GM21447 (cell line): Measurements from ENCODE around the gene VWF.

ENCODE experiments used
- ATAC-seq: cut with Tn5 transposase; IDR thresholded peaks from one replicate; pipeline ENCODE4 v1.9.1; 2021; ENCODE audit not compliant: unreplicated experiment

Gene VWF

DNA sequence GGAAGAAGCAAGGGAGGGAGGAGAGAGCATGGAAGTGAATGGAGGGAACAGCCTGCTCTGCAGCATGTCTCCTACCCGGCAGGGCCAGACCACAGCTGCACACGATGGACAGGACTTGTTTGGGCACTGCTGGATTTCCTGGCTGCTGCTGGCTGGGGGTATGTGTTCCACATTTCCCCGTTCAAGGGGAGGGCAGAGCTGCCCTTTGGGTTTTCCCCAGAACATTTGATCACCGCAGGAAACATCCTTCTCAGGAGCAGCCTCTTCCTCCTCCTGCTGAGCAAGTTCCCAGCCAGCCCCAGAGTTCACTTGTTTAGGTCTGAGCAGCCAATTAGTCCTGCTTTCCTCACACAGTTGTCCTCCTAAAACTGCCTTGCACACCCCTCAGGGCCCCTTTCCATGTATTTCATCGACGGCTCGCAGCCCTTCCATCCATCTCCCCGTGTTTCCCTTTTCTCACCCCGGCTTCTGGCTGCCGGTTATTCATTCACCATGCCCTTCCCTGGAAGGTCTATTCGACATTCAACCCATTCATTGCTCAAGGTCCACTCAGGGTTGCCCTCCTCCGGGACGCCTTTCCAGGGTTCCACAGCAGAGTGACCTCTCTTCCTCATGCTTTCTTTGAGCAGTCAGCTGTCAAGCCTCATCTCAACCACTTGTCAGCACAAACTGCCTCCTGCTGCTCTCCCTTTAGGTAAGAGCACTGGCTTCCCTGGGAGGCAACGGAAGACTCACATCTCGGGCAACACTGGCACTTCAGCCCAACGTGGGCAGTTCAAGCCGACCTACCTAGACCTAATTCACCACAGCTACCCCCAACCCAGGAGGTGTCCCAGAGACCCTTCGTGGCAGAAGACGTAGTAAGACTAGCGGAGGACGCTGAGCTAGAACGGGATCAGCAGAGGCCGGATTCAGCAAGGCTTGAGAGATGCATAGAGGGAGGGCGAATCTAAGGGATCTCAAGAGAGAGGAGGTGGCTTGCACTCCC lies 159.3 kb downstream of the VWF start:
- ATAC-seq: no peak

DNA sequence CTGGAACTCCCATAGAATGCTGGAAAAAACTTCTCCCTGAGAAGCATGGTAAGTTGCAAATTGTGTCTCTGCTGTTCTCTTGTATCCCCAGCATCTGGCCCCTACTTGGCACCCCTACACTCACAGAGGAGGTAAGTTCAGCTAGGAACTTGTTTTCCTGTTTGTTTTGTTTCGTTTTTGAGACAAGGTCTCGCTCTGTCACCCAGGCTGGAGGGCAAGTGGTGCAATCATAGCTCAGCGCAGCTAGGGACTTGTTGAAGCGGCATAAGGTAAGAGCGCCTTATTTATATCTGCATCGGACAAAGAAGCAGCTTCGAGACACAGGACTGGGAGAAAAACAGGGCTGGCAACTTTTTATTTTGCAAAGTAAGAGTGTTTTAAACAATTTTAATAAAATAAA lies 161.0 kb downstream of the VWF start:
- ATAC-seq: no peak

DNA sequence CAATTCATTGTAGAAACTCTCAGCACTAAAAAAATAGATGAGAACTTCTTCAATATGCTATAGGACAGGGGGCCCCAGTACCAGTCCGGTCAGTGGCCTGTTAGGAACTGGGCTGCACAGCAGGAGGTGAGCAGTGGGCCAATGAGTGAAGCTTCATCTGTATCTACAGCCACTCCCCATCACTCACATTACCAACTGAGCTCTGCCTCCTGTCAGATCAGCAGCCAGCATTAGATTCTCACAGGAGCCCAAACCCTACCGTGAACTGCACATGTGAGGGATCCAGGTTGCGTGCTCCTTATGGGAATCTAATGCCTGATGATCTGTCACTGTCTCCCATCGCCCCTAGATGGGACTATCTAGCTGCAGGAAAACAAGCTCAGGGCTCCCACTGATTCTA lies 163.7 kb downstream of the VWF start:
- ATAC-seq: no peak

DNA sequence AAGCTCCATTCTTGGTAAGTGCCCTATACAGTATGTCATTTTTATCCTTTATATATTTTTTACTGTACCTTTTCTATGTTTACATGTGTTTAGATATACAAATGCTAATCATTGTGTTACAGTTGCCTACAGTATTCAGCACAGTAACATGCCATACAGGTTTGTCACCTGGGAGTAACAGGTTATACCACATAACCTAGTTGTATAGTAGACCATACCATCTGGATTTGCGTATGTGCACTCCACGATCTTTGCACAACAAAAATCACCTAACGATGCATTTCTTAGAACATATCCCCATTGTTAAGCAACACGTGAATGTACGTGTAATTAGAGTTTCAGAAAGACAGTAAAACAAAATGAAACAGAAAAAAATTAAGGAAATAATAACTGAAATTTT lies 167.5 kb downstream of the VWF start:
- ATAC-seq: no peak

DNA sequence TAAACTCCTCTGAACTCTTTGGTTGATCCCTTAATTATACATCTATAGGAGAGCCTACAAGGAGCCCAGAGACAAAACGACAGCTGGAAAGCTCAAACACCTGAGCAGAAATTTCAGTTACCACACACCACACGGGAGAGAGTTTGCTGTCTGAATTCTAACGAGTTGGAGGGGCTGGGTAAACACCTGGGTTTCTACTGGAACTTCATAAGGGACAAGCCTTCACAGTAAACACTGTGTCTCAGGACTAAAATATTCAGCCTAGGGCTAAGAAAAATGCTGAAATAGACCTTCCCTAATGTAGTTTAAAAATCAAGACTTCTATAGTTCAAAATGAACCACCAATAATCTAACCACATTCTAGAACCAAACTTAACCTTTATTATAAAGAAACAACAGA lies 169.8 kb downstream of the VWF start:
- ATAC-seq: no peak

DNA sequence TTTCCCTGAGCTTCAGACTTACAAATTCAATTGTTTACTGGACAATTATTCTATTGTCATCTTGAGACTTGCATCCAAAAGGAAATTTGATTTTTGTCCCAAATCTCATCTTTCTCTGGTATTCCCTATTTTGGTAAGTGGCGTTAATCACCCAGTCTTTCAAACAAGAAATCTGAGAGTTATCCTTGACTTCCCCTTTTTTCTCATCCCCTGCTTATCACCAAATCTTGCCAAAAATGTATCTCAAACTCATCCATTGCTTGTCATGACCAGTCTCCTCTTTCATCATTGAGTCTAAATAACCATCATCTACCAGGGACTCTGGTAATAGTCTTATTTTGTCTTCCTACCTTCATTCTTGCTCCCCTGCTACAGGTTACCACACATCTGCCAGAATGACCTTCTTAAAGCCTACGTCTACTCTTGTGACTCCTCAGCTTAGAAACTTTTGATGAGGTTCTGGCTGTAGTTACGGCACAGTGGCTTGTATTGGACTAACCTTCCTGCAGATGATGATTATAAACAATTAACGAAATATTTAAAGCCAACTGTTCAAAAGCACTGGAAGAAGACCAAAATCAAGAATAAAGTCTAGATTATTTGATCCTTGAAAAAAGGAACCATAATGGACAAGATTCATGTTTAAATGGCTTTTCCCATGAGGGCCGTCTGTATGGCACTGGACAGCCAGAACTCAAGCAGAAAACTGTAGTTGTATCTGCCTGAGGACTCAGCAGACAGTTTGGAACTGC lies 170.5 kb downstream of the VWF start:
- ATAC-seq: no peak

DNA sequence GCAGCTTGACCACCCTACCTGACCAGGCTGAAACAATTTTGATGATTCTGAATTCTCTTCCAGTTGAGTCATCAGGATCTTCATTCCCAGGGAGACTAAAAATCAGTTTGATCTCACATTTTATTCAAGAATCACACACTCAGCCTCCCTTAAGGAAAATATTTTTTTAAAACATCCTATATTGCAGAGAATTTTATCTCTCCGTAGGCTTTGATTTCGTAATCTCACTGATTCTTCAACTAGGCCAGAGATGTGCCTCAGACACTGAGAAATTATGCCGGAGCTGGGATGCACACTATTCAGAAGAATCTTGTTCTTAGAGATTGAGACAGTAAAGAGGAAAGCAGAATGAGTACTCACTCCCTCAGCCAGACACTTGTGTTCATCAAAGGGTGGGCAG lies 172.4 kb downstream of the VWF start:
- ATAC-seq: no peak

DNA sequence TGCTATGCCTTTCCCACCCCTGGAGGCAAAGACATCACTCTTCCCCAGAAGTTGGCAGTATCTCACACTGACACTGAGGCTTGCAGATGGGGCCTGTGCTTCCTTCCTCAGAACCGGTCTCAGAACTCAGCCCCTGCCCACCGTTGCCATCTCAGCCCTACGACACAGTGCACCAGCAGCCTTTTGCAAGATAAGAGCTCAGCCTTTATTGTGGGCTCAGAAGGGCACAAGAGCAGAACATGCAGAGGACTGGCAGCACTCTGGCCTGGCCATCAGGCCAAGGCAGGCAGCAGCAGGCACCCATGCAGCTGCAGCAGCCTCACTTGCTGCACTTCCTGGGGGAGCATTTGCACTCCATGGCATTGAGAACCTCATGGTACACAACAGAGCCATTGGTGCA lies 175.8 kb downstream of the VWF start:
- ATAC-seq: no peak

DNA sequence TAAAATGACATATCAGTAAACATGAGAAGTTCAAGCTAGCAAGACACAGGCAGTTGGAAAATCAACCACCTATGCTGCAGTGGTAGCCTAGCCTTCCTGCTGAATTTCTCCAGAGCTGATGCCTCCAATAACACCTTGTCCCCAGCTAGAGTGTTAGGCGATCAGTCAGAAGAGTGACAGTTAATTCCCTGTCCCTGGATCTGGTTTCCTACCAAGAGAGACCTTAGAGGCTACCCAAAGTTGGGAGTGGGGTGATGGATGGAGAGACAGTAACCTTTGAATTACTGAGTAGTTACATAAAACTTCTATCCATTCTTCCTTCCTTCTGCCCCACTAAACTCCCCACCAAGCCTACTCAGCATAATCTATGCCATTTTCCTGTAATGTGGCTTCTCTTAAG lies 177.5 kb downstream of the VWF start:
- no peak for ATAC-seq

DNA sequence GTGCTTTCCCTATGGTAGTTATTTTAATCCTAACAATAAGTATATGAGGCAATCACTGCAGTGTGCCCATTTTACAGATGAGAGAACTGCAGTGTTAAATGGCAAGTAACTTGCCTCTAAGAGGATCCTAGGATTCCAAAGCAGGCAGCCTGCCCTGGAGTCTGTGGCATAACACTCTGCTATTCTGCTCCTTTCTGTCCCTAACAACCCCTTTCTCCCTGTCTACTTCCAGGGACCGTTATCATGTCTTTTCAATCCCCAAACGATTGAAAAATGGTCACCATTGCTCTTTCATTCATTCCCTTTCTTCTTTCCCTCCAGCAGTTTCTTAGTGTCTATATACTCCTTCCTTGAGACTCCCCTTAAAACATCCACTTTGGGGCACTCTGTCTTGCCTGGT lies 178.1 kb downstream of the VWF start:
- ATAC-seq: no peak

DNA sequence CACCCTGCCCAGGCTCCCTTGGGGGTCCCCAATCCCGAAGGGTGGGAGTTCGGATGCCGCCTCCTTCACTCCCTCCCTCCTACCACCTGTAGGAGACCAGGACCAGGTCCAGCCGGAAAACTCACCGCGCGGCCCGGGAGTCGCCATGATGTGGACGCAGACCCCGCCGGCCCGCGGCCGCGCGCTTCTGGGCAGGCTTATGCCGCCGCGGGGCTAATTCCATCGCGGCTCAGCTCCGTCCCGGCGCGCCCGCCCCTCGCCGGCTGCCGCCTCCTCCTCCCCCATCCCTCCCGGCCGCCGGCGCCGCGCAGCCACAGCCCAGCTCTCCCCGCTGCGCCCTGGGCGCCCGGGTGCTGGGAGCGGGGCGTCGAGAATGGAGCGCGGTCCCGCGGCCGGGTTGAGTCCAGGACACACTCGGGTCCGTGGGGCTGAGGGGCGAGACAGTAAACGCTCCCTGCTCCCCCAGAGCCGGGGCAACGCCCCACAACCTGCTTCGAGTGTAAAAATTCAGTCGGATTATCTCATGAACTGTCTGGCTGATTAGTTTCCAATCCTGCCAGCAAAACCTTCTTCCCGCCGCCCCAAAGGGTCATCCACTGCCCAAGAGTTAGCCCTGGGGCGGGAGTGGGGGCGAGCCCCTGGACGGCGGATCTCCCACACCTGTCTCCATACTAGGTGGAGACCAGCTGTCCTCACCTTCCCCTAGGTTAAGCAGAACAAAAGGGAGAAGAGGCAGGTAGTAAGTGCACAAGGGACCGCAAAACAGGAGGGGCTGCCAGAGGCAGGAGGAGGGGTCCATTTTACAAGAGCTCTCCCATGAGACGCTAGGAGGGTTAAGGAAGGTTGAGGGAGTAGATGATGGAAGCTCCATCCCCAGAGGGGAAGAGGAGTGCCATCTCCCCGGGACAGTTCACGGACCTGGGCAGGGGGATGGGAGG lies 179.1 kb downstream of the VWF start, which contains the start of gene ANO2:
Gene ANO2, minus strand, starts transcription at position 189 of the 938 bp plus-strand sequence. Its CDS starts 42 bp downstream, at position 147.
- no peak for ATAC-seq

DNA sequence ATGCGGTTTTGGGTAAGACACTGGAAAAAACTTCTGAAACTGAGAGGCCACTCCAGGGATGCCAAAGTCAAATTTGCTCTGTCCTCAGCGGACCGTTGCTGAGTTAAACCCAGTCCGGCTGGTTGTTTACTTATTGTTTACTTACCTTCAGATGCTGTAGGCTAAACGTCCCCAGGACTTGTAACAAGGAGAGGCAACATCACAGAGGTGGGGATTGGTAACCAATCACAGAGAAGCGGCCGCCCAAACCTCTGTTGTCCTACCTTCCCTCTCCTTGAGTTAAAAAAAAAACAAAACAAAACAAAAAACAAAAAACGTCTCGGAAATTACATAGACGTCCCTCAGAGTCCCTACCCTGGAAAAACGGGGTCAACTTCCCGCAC lies 179.8 kb downstream of the VWF start:
- no peak for ATAC-seq

DNA sequence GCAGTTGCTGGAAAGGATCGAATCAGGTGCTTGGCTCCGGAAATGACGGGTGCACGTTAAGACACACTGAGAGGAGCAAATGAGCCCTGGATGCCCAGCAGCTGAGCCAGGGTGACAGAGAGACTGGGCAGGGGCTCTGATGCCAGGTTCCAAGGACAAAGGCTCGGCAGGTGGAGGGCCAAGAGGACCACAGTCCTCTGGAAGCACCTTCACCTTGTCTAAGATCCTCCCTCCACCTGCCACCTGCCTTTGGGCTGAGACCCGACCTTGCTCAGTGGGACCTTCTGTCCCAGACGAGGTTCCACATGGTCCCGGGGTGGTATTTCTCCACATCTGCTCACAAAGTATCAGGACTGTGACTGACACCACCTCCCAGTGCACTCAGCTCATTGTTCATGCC lies 180.4 kb downstream of the VWF start:
- ATAC-seq: no peak

DNA sequence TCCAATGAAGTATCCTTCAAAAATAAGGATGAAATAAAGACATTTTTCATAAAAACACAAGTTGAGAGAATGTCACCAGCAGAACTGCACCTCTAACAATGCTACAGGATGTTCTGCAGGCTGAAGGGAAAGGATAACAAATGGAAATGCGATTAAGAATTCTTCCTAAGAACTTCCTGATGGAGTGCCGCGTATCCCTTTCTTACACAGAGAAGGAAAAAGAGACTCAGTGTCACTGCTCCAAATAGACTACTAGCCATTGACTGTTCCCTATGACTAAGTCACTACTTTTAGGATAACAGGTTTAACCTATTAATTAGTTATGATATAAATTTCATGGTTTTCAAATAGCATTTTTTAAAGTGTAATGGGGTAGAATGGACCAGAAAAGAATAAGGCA lies 182.6 kb downstream of the VWF start:
- no peak for ATAC-seq

DNA sequence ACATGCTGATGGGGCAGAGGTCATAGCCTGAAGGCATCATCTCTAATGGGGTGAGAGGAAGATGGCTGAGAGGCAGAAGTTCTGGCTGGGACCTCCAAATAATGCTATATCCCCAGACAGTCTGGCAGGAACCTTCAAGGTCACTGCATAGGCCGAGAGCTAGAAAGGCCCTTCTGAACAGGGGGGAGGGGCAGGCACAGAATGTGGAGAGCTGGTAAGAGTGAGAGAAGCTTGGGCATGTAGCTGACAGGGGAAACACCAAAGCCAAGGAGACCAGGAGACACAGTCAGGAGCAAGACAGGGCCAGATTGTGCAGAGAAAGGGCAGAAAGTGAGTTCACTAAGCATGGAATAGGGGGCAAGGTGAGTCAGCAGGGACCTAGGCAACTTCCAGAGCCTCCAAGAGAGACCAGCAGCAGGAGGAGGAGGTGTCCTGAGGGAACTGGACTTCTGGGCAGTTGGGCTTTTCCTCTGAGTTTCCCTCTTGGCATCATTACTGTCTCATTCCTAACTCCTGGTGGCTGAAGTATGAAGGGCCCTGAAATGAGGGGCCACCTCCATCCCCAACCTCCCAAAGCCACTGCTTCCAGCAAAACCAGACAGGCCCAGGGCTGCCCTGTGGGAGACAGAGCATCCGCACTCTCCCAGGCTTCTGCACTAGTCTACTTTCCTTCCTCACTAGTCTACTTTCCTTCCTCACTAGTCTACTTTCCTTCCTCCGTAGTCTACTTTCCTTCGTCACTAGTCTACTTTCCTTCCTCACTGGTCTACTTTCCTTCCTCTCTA lies 196.5 kb downstream of the VWF start:
- no peak for ATAC-seq

DNA sequence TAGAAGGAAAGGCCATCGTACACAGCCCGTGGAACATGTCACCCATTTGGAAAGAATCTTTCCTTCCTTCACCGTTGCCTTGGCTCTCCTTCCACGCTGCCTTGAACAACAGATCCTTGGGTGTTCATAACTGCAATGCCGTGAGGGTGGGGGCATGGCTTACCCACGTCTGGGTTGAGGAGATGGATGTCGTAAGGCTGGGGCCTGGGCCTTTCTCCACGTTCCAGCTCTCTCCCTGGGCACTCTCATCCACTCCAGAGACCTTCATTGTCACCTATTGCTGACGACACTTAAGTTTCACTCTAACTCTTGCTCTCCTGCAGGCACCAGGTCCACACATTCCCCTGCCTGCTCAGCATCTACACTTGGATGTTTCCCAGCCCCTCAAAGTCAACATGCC lies 198.8 kb downstream of the VWF start:
- no peak for ATAC-seq

DNA sequence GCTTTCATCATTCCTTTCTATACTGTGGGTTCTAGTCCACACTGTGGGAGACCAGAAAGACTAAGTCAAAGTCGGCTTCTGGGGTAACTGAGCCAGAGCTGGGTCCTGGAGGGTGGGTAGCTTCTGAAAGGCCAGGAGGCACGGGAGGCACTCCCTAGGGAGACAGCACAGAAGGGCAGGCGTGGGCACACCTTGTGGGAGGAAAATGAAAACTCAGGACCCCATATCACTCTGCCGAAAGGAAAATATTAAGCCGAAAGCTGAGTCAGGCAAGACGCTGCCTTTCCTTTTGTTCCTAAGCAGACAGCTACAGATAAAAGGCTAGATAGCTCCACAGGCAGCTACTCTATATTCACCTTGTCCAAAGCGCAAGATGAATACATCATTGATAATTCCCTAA lies 200.1 kb downstream of the VWF start:
- ATAC-seq: no peak

DNA sequence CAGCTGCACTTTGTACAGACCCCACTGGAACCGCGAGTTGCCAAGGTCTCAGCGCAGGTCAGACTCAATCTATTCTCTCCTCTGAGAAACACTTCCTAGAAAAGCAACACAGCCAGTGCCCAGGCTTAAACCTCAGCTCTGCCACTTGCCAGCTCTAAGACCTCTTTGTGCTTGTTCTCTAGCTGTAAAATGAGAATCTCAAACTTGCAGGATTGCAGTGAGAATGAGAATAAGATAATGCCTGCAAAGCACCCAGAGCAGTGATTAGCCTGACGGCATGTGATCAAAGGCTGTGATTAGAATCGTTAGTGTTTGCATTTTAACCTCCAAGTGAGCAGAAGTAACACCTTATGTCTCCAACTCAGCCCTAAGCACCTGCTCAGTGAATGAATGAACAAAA lies 200.7 kb downstream of the VWF start:
- no peak for ATAC-seq

DNA sequence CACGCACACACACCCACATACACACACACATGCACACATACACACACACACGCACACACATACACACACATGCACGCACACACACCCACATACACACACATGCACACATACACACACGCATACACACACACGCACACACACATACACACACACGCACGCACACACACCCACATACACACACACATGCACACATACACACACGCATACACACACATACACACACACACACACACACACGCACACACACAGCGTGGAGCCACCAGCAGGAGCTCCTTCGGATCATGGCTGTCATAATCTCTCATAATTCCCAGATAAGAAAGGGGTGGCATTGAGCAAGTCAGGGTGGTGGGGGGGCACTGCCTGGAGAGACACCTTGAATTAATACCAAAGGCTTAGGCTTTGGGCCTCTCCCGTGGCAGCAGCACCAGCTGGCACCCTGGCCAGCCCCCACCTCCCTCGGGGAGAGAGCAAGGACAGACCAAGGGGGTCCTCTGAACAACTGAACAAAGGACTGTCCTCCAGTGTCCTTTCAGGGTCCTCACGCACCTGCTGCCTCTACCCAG lies 201.3 kb downstream of the VWF start:
- no peak for ATAC-seq
